Tibial nerve (tissue), 4 donors: ENCODE measurements around the gene PRRX1.

Source experiments
- EP300 ChIP-seq, 2 donors: sonication (generic); formaldehyde crosslinking; IDR thresholded peaks; one replicate each; pipeline ENCODE4 v1.6.1; 2017; ENCODE audit warnings: antibody characterized with exemption in 2 of 2, mild to moderate bottlenecking in 1 of 2
- TF ChIP-seq, protein P1 (sequence below), 5 experiments: fragments of 200-600 bp in 3 of 5; fragments of 450-650 bp in 2 of 5; sonication (generic) in 3 of 5; IDR thresholded peaks; one replicate each; pipeline ENCODE4 v1.5.1; 2016 to 2019; ENCODE audit warnings: antibody characterized with exemption in 5 of 5, mild to moderate bottlenecking in 3 of 5, moderate library complexity in 2 of 5

DNA sequence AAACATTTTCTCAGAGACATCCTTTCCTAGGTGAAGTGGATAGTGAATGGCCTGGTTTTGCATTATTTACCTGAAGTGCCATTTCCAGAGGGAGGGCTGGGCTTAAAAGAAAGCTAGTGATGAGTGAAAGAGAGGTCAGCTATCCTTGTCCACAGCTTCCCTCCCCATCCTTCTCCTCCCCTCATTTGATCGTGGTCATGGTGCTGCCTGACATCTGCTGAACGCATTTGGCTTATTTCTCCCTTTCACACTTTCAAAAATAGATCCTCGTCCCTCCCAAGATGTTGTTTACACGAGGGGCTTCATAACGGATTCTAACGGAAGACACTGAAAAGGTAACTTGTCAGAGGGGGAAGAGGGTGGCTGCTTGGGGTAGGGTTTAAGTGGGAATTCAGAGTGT is 66.1 kb downstream of the PRRX1 start:
- TF ChIP-seq, protein P1, sequence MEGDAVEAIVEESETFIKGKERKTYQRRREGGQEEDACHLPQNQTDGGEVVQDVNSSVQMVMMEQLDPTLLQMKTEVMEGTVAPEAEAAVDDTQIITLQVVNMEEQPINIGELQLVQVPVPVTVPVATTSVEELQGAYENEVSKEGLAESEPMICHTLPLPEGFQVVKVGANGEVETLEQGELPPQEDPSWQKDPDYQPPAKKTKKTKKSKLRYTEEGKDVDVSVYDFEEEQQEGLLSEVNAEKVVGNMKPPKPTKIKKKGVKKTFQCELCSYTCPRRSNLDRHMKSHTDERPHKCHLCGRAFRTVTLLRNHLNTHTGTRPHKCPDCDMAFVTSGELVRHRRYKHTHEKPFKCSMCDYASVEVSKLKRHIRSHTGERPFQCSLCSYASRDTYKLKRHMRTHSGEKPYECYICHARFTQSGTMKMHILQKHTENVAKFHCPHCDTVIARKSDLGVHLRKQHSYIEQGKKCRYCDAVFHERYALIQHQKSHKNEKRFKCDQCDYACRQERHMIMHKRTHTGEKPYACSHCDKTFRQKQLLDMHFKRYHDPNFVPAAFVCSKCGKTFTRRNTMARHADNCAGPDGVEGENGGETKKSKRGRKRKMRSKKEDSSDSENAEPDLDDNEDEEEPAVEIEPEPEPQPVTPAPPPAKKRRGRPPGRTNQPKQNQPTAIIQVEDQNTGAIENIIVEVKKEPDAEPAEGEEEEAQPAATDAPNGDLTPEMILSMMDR (IDR thresholded peaks at IDR 0.05) = no peak
- no peak for TF ChIP-seq EP300 (IDR thresholded peaks at IDR 0.05)
